Measurements from ENCODE around the gene LRRC56. TPM values are rescaled to one million over a fixed set of nuclear protein-coding genes. Genes with fewer than 3 reads are reported as not detected.

The LRRC56 gene
- total and polyA plus RNA-seq, 9 of the 15 experiments (the other 6 are each of a cell fraction or from before 2014, with no cell fraction given), result 0.03 to 4.5 (median 1.0) TPM; not detected in 1

GRCh38 chr11:560305-561147 is 23.2 kb downstream of the LRRC56 start, which contains the start of the genes LMNTD2 and RASSF7 (continued):
- TF ChIP-seq MBD1 (CRISPR knock-in tag; IDR thresholded peaks at IDR 0.05) (no peak), SIN3A (IDR thresholded peaks at IDR 0.05; ENCODE audit: borderline replicate concordance in 2 of 2, control insufficient read depth in 1 of 2, low read depth in 2 of 2, low read length in 2 of 2) (peak in 1 of 2 experiments; percentile 22; a peak in 1 of 4 replicates), HMGN3 (IDR thresholded peaks at IDR 0.05; ENCODE audit: borderline replicate concordance, extremely low read depth, insufficient read length, low read depth, low read length) (no peak), ZNF134 (CRISPR knock-in tag; conservative IDR thresholded peaks at IDR 0.05) (no peak), KLF10 (CRISPR knock-in tag; IDR thresholded peaks at IDR 0.05) (no peak), ZBTB34 (CRISPR knock-in tag; IDR thresholded peaks at IDR 0.05) (no peak), ELF2 (CRISPR knock-in tag; IDR thresholded peaks at IDR 0.05) (peak; percentile 83), ZNF274 (IDR thresholded peaks at IDR 0.05; ENCODE audit: borderline replicate concordance, low read depth, low read length) (no peak), CHD7 (IDR thresholded peaks at IDR 0.05; ENCODE audit: low read depth, low read length) (no peak), RUNX1 (IDR thresholded peaks at IDR 0.05; ENCODE audit: low read depth) (no peak)
